Measurements from ENCODE around the gene UBE2E2.

Gene UBE2E2

GRCh38 chr3:23450051-23450450 lies 246.9 kb downstream of the UBE2E2 start:
- DNase-seq = no peak

DNA sequence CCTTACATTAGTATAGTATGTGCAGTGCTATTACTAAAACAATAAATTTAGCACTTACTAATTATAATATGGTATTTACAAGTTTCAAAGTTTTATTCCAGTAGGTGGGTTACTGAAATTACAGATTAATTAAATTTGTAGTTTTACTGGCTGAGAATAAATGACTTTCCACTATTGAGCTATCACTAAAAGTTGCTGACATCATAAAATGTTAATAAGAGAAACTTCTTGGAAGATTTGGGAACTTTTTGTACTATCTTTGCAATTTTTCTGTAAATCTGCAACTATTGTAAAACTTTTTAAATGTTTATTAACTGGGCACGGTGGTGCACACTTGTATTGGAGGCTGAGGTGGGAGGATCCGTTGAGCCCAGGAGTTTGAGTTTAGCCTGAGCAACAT lies 247.7 kb downstream of the UBE2E2 start:
- no peak for DNase-seq

DNA sequence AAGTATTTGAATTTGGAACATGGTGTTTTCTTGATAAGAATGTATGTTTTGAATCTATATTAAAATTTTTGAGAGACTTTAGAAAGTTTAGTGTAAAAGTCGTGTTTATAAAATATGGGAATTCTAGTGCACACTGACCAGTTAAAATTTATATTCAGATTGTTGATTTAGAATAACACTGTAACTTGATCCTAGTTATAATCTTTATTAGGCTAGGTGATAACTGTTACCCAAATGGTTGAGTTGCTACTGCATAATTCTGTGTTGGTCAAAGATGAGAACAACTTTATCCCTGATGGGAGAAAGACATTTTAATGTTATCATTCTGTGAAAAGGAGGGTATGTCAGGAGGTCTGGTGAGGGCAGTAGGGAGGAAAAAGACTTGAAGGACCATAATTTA lies 249.3 kb downstream of the UBE2E2 start:
- no peak for DNase-seq

- DNase-seq = no peak
Observed at GRCh38 chr3:23455084-23455483, 252.0 kb downstream of the UBE2E2 start.

DNA sequence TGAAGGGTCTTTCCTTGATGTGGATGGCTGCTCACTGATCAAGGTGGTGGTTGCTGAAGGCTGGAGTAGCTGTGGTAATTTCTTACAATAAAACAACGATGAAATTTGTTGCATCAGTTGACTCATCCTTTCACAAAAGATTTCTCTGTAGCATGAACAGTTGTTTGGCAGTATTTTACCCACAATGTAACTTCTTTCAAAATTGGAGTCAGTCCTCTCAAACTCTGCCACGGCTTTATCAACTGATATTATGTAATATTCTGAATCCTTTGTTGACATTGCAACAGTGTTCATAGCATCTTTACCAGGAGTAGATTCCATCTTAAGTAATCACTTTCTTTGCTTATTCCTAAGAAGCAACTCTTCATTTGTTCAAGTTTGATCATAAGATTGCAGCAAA lies 252.6 kb downstream of the UBE2E2 start:
- DNase-seq = no peak

GRCh38 chr3:23457697-23458096 lies 254.6 kb downstream of the UBE2E2 start:
- DNase-seq = no peak

DNA sequence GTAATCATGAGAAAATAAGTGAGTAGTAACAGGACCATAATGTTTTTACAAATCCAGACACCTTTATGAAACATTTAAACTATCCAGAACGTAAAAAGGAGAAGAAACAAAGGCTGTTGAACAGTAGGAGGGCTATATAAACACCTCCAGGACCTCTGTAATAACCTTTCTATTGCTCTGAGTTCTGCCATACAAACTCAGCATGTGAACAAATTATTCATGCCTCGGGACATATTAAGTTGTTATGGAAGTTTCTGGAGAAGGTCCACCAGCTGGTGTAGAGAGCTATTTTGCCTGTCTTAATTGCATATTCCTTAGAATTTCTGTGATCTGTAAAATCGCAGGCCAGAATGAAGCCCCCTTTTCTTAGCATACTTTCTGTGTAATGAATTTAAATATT lies 256.3 kb downstream of the UBE2E2 start:
- no peak for DNase-seq

- DNase-seq = no peak
Observed at GRCh38 chr3:23459889-23460546, 256.9 kb downstream of the UBE2E2 start.

- DNase-seq = no peak
Observed at GRCh38 chr3:23461069-23461468, 257.9 kb downstream of the UBE2E2 start.

GRCh38 chr3:23463791-23464190 lies 260.7 kb downstream of the UBE2E2 start:
- DNase-seq = no peak

DNA sequence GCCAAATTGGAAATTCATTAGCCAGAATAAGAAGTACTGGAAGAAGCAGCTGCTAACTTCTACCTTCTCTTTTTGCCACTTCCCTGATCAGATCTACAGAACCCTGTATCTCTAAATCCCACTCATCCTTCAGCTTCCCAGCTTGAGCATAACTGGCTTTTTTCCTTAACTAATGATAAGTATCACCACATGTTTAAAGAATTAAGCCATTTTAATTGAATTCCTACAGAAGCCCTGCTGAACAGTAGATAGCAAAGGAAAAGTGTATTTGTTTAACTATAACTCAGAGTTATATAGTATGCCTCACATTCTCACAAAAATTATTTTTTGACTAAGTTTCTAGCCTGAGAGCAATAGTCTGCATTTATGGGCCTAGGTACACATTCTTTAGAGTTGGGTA lies 262.4 kb downstream of the UBE2E2 start:
- DNase-seq = no peak

GRCh38 chr3:23468203-23468602 lies 265.1 kb downstream of the UBE2E2 start:
- DNase-seq = no peak

GRCh38 chr3:23474580-23475357 lies 271.6 kb downstream of the UBE2E2 start:
- no peak for DNase-seq

GRCh38 chr3:23475446-23475845 lies 272.3 kb downstream of the UBE2E2 start:
- no peak for DNase-seq

GRCh38 chr3:23479026-23479425 lies 275.9 kb downstream of the UBE2E2 start:
- DNase-seq = no peak

- DNase-seq = no peak
Observed at GRCh38 chr3:23479615-23480328, 276.6 kb downstream of the UBE2E2 start.

- no peak for DNase-seq
Observed at GRCh38 chr3:23480329-23480714, 277.2 kb downstream of the UBE2E2 start.

- DNase-seq = no peak
Observed at GRCh38 chr3:23481011-23481615, 278.0 kb downstream of the UBE2E2 start.

DNA sequence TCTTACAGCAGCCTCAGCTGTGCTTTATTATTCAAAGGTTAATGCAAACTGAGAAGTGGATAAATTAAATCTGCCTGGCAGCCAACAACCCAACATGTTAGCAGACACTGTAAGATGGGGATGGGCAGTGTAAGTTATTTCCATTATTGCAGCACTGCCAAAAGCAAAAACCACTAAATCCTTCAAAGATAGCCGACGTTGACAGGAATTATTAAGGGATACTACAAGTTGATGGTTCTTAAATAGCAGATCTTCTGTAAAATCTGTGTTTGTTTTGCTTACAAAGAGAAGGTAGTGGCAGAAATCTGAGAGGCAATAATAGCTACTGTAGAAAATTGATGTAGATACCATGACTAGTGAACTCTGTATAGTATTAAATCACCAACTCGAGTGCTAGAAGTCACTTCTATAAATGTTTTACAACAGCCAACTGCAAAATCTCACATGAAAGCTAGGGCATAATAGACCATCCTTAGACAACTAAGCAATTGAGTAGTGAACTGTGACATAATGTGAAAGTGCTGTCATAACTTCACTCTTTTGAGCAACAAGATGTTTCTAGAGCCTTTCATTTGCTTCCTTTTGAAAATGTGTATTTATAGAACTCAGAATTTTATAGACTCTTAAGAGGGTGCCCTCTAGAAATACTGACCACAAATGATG lies 278.6 kb downstream of the UBE2E2 start:
- DNase-seq = no peak

DNA sequence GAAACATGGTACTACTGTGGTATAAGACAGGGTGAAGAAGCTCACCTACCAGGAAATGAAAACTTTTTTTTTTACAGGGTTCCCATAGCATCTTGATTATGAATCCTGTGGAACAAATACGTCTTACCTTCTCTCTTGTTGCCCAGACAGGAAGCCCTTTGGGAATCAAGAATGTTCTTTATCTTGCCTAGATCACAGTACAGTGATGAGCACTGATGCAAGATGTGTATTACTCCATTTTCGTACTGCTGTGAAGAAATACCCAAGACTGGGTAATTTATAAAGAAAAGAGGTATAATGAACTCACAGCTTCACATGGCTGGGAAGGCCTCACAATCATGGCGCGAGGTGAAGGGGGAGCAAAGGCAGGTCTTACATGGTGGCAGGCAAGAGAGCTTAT lies 281.3 kb downstream of the UBE2E2 start:
- no peak for DNase-seq

DNA sequence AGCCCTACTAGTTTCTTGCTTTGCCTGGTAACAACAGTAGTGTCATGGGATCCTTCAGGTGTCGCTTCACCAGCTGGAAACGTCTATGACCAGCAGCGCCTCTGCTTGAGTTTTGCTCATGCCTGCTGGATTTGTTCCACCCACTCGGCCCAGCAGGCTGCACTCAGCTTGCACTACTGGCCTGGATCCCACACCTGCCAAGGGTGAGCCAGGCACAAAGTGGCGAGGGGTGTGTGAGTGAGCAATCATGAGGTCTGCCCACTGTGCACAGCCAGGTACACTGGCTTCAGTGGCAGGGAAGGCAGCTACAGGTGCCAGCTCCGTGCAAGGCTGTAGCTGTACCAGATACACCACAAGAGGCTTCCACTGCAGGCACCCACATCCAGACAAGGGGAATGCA lies 282.8 kb downstream of the UBE2E2 start:
- no peak for DNase-seq

GRCh38 chr3:23487015-23487414 lies 283.9 kb downstream of the UBE2E2 start:
- DNase-seq = no peak

DNA sequence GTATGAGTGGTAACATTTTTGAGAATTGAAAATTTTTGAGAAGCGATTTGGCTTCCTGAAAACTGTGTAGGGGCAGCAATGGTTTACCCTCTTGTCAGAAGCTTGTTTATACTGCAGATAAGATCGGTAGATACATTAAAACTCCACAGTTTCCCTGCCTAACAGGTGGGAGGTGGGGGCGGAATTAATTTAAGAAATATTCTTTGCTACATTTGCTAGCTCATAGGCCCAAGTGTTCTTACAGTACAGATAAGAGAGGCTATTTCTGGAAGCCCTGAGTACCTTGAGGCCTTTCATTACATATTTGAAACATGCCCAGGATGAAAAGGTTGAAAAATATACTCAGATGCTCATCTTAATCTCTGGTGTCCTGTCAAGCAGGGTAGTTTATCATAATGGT lies 285.5 kb downstream of the UBE2E2 start:
- no peak for DNase-seq
